ENCODE data around the gene SSC5D.
"Not testable (repeated sequence)": the region's sequence is repeated elsewhere in the genome, so short reads cannot be mapped to it uniquely, and the experiment has no call there.

Gene SSC5D

GRCh38 chr19:55493052-55493644 is 4.9 kb downstream of the SSC5D start:
- no peak for DNase-seq (ENCODE audit: insufficient read length)
- no peak for FAIRE-seq
- no peak for TF ChIP-seq TAF1 (IDR thresholded peaks at IDR 0.05; ENCODE audit: borderline replicate concordance, low read depth, low read length)

- FAIRE-seq: no peak
- TF ChIP-seq POLR2AphosphoS5 (IDR thresholded peaks at IDR 0.05; ENCODE audit: low read depth, low read length) (no peak), POLR2A (IDR thresholded peaks at IDR 0.05; ENCODE audit: low read depth, low read length) (no peak), TAF1 (IDR thresholded peaks at IDR 0.05; ENCODE audit: borderline replicate concordance, low read depth, low read length) (no peak)
- no peak for DNase-seq (ENCODE audit: insufficient read length)
These were observed 5.5 kb downstream of the SSC5D start for GRCh38 chr19:55493645-55494171.

GRCh38 chr19:55494172-55494761 is 6.0 kb downstream of the SSC5D start:
- FAIRE-seq (no peak), DNase-seq (ENCODE audit: insufficient read length) (no peak)
- TF ChIP-seq POLR2AphosphoS5 (IDR thresholded peaks at IDR 0.05; ENCODE audit: low read depth, low read length): no peak
- TF ChIP-seq POLR2A (IDR thresholded peaks at IDR 0.05; ENCODE audit: low read depth, low read length): no peak
- no peak for TF ChIP-seq TAF1 (IDR thresholded peaks at IDR 0.05; ENCODE audit: borderline replicate concordance, low read depth, low read length)

DNA sequence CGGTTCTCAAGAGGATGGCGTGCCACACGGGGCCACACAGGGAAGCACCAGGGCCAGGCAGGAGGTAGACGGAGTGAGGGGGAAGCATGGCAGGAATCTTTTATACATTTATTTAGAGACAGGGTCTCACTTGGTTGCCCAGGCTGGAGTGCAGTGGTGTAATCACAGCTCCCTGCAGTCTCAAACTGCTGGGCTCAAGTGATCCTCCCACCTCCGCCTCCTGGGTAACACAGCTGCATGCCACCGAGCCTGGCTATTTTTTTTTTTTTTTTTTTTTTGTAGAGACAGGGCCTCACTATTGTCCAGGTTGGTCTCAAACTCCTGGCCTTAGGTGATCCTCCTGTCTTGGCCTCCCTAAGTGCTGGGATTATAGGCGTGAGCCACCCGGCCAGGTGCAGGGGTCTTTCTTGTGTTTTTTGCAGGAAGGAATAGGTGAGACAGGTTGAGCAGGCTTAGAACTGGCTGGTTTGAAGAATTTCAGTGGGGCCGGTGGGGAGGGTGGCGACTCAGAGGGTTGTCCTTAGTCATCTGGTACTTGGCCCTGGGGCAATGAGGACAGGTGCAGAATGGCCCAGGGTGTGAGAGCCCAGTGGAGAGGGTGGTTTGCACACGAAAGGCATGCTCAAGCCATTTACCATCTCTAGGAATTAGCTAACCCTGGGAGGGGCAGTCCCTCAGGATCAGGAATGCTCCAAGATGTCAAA is 7.6 kb downstream of the SSC5D start:
- DNase-seq (ENCODE audit: insufficient read length) (no peak), FAIRE-seq (no peak)
- TF ChIP-seq POLR2AphosphoS5 (IDR thresholded peaks at IDR 0.05; ENCODE audit: low read depth, low read length) (no peak), POLR2A (IDR thresholded peaks at IDR 0.05; ENCODE audit: low read depth, low read length) (no peak), TAF1 (IDR thresholded peaks at IDR 0.05; ENCODE audit: borderline replicate concordance, low read depth, low read length) (no peak)

GRCh38 chr19:55496820-55497219 is 8.6 kb downstream of the SSC5D start:
- not testable (repeated sequence) for DNase-seq (ENCODE audit: insufficient read length); FAIRE-seq

DNA sequence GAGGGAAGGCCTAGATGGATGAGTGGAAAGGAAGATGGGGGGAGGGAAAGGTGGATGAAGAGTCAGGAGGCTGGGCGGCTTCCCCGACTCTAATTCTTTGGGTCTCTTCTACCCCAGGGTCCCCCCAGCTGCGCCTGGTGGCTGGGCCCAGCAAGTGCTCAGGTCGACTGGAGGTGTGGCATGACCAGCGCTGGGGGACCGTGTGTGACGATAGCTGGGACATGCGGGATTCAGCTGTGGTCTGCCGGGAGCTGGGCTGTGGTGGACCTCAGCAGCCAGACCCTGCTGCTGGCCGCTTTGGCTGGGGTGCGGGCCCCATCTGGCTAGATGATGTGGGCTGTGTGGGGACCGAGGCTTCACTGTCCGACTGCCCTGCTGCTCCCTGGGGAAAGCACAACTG is 9.5 kb downstream of the SSC5D start:
- DNase-seq (ENCODE audit: insufficient read length): no peak
- TF ChIP-seq POLR2A (IDR thresholded peaks at IDR 0.05; ENCODE audit: low read depth, low read length) (no peak), TAF1 (IDR thresholded peaks at IDR 0.05; ENCODE audit: borderline replicate concordance, low read depth, low read length) (no peak), POLR2AphosphoS5 (IDR thresholded peaks at IDR 0.05; ENCODE audit: low read depth, low read length) (no peak)
- no peak for FAIRE-seq

- FAIRE-seq (no peak), DNase-seq (ENCODE audit: insufficient read length) (no peak)
- TF ChIP-seq POLR2AphosphoS5 (IDR thresholded peaks at IDR 0.05; ENCODE audit: low read depth, low read length) (no peak), POLR2A (IDR thresholded peaks at IDR 0.05; ENCODE audit: low read depth, low read length) (no peak), TAF1 (IDR thresholded peaks at IDR 0.05; ENCODE audit: borderline replicate concordance, low read depth, low read length) (no peak)
These were observed 10.1 kb downstream of the SSC5D start for GRCh38 chr19:55498246-55498840.

DNA sequence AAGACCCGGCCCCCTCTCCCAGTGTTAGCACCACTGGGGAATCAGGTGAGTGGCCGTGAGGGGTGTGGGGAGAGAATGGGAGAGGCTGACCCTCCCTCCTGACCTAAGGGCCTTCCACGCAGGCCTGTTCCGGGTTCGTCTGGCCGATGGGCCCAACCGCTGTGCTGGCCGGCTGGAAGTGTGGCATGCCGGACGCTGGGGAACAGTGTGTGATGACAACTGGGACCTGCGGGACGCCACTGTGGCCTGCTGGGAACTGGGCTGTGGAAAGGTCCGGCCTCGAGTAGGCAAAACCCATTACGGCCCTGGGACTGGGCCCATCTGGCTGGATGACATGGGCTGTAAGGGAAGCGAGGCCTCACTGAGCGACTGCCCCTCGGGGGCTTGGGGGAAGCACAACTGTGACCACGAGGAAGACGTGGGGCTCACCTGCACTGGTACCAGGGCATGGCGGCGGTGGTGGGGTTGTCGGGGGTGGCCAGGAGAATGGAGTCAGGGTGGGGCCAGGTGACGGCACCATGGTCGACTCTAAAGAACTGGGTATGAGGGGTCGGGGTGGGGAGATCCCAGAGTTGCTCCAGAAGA is 12.2 kb downstream of the SSC5D start:
- TF ChIP-seq TAF1 (IDR thresholded peaks at IDR 0.05; ENCODE audit: borderline replicate concordance, low read depth, low read length) (no peak), POLR2A (IDR thresholded peaks at IDR 0.05; ENCODE audit: low read depth, low read length) (no peak), POLR2AphosphoS5 (IDR thresholded peaks at IDR 0.05; ENCODE audit: low read depth, low read length) (no peak)
- no peak for DNase-seq (ENCODE audit: insufficient read length)
- no peak for FAIRE-seq

DNA sequence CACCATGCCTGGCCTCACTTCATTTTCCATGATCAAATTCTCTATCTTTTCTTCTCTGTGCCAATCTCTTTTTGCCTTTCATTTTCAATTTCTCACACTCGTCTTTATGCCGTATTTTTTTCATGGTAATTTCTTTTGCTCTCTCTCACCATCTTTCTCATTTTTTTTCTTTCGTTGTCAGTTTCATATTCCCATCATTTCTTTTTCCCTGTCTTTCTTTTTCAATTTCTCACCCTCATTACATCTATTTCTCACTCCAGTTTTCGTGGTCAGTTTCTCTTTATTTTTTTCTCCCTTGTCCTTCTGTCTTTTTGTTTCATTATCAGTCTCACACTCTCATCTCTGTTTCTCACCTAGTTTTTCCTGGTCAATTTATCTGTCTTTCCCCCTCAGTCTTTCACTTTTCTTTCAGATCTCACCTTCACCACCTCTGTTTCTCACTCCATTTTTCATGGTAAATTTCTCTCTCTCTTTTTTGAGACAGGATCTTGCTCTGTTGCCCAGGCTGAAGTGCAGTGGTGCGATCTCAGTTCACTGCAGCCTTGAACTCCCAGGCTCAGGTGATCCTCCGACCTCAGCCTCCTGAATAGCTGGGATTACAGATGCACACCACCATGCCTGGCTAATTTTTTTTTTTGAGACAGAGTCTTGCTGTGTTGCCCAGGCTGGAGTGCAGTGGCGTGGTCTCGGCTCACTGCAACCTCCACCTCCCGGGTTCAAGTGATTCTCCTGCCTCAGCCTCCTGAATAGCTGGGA is 14.1 kb downstream of the SSC5D start:
- TF ChIP-seq POLR2AphosphoS5 (IDR thresholded peaks at IDR 0.05; ENCODE audit: low read depth, low read length) (no peak), POLR2A (IDR thresholded peaks at IDR 0.05; ENCODE audit: low read depth, low read length) (no peak), TAF1 (IDR thresholded peaks at IDR 0.05; ENCODE audit: borderline replicate concordance, low read depth, low read length) (no peak)
- FAIRE-seq (no peak), DNase-seq (ENCODE audit: insufficient read length) (no peak)

GRCh38 chr19:55503157-55503501 is 14.9 kb downstream of the SSC5D start:
- no peak for TF ChIP-seq POLR2A (IDR thresholded peaks at IDR 0.05; ENCODE audit: low read depth, low read length)
- TF ChIP-seq POLR2AphosphoS5 (IDR thresholded peaks at IDR 0.05; ENCODE audit: low read depth, low read length): no peak
- TF ChIP-seq TAF1 (IDR thresholded peaks at IDR 0.05; ENCODE audit: borderline replicate concordance, low read depth, low read length): no peak
- DNase-seq (ENCODE audit: insufficient read length): no peak
- FAIRE-seq: no peak
